ENCODE measurements around the gene CCDC154. TPM values are rescaled to one million over a fixed set of nuclear protein-coding genes. Genes with fewer than 3 reads are reported as not detected.
A peak's percentile ranks its signal among the peaks of the same experiment; 100 is the strongest.

The CCDC154 gene
- total and polyA plus RNA-seq, 10 of the 15 experiments (the other 5 are each of a cell fraction or from before 2014, with no cell fraction given) = 0.06 to 0.26 (median 0.25) TPM; not detected in 7

GRCh38 chr16:1474796-1475551 lies 30.6 kb upstream of the CCDC154 start, which contains the start of gene CLCN7 (continued):
- TF ChIP-seq E4F1 (IDR thresholded peaks at IDR 0.05; ENCODE audit: borderline replicate concordance, partially characterized antibody) (no peak), HDAC6 (IDR thresholded peaks at IDR 0.05; ENCODE audit: unreplicated experiment) (no peak), RBBP5 (conservative IDR thresholded peaks at IDR 0.05) (no peak), NR2F1 (conservative IDR thresholded peaks at IDR 0.05) (peak; percentile 70), NKRF (conservative IDR thresholded peaks at IDR 0.05) (peak; percentile 98), SMAD5 (IDR thresholded peaks at IDR 0.05; ENCODE audit: low read depth) (no peak), PKNOX1 (IDR thresholded peaks at IDR 0.05) (no peak), CREB1 (IDR thresholded peaks at IDR 0.05; ENCODE audit: low read depth) (0 out of 2 replicates have a peak, but pooled peaks have one; percentile 9), CBX5 (IDR thresholded peaks at IDR 0.05; ENCODE audit: low read depth) (no peak), DPF2 (IDR thresholded peaks at IDR 0.05) (peak; percentile 86), BACH1 (IDR thresholded peaks at IDR 0.05; ENCODE audit: borderline replicate concordance) (peak; percentile 86), YBX1 (IDR thresholded peaks at IDR 0.05) (no peak), SRF (IDR thresholded peaks at IDR 0.05; ENCODE audit: low read depth in 2 of 2, low read length in 2 of 2) (peak in 1 of 2 experiments; percentile 59; a peak in 1 of 4 replicates), CHD1 (IDR thresholded peaks at IDR 0.05; ENCODE audit: low read depth, low read length) (no peak), KAT2A (conservative IDR thresholded peaks at IDR 0.05; ENCODE audit: control insufficient read depth, low read depth, low read length) (no peak), USF1 (IDR thresholded peaks at IDR 0.05; ENCODE audit: borderline replicate concordance, extremely low read length, insufficient read depth, low read depth, low read length) (peak; percentile 100), KLF5 (IDR thresholded peaks at IDR 0.05; ENCODE audit: partially characterized antibody) (no peak), MEF2A (IDR thresholded peaks at IDR 0.05; ENCODE audit: insufficient read depth, low read depth, low read length) (peak; percentile 11; the same call in 1 of the 2 replicates)
- TF ChIP-seq, protein P1, sequence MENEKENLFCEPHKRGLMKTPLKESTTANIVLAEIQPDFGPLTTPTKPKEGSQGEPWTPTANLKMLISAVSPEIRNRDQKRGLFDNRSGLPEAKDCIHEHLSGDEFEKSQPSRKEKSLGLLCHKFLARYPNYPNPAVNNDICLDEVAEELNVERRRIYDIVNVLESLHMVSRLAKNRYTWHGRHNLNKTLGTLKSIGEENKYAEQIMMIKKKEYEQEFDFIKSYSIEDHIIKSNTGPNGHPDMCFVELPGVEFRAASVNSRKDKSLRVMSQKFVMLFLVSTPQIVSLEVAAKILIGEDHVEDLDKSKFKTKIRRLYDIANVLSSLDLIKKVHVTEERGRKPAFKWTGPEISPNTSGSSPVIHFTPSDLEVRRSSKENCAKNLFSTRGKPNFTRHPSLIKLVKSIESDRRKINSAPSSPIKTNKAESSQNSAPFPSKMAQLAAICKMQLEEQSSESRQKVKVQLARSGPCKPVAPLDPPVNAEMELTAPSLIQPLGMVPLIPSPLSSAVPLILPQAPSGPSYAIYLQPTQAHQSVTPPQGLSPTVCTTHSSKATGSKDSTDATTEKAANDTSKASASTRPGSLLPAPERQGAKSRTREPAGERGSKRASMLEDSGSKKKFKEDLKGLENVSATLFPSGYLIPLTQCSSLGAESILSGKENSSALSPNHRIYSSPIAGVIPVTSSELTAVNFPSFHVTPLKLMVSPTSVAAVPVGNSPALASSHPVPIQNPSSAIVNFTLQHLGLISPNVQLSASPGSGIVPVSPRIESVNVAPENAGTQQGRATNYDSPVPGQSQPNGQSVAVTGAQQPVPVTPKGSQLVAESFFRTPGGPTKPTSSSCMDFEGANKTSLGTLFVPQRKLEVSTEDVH (IDR thresholded peaks at IDR 0.05; ENCODE audit: low read depth, partially characterized antibody) = no peak

All from GM12878 (cell line).